BLaER1 (cell line): ENCODE measurements around the gene CTSW.
"Not testable (repeated sequence)": the region's sequence is repeated elsewhere in the genome, so short reads cannot be mapped to it uniquely, and the experiment has no call there.

Experiments used
- H3K27ac ChIP-seq: shearing (Covaris generic); formaldehyde crosslinking; 2 replicates; pipeline ENCODE4 v1.8.1; 2022
- H3K27me3 ChIP-seq: shearing (Covaris generic); formaldehyde crosslinking; 2 replicates; pipeline ENCODE4 v1.8.1; 2022
- H3K36me3 ChIP-seq: shearing (Covaris generic); formaldehyde crosslinking; 2 replicates; pipeline ENCODE4 v1.8.1; 2022
- H3K4me1 ChIP-seq: shearing (Covaris generic); formaldehyde crosslinking; 2 replicates; pipeline ENCODE4 v1.8.1; 2022
- H3K4me2 ChIP-seq: shearing (Covaris generic); formaldehyde crosslinking; 2 replicates; pipeline ENCODE4 v1.8.1; 2022
- H3K4me3 ChIP-seq: shearing (Covaris generic); formaldehyde crosslinking; 2 replicates; pipeline ENCODE4 v1.8.1; 2022
- H3K9ac ChIP-seq: shearing (Covaris generic); formaldehyde crosslinking; 2 replicates; pipeline ENCODE4 v1.8.1; 2022
- H3K9me3 ChIP-seq: shearing (Covaris generic); formaldehyde crosslinking; 2 replicates; pipeline ENCODE4 v1.8.1; 2022
- H4K20me1 ChIP-seq: shearing (Covaris generic); formaldehyde crosslinking; 2 replicates; pipeline ENCODE4 v1.8.1; 2022
- Cebpa-rat ChIP-seq: shearing (Covaris generic); IDR thresholded peaks from 2 replicates; pipeline ENCODE4 v1.8.1; 2022

The CTSW gene

GRCh38 chr11:65879617-65880016, at the start of gene CTSW:
Gene CTSW (plus strand): TSS chr11:65879837. CDS start chr11:65879855, 18 bp downstream.
- no peaks in the 10 kb centered on the region for H3K27me3 ChIP-seq
- H3K36me3 ChIP-seq, result peaks cover 31% of the 10 kb centered on the region
- H3K9ac ChIP-seq, result no peak within 1 kb of the TSS
- H3K4me1 ChIP-seq, result peaks cover 37% of the 10 kb centered on the region
- H3K9me3 ChIP-seq, result no peaks in the 10 kb centered on the region
- peaks cover 9% of the 10 kb centered on the region for H4K20me1 ChIP-seq
- 0 out of 2 replicates have a peak within 1 kb of the TSS, but pooled peaks have one; percentile 22 for H3K27ac ChIP-seq
- no peak for TF ChIP-seq Cebpa-rat
- H3K4me2 ChIP-seq, result peak within 1 kb of the TSS; percentile 79
- no peak within 1 kb of the TSS for H3K4me3 ChIP-seq

- H3K27me3 ChIP-seq, H3K4me3 ChIP-seq, H3K36me3 ChIP-seq, H4K20me1 ChIP-seq, H3K9ac ChIP-seq, H3K27ac ChIP-seq: not testable (repeated sequence)
- Histone ChIP-seq H3K9me3 (peaks cover 11% of the 10 kb centered on the region), H3K4me1 (peaks cover 33% of the 10 kb centered on the region), H3K4me2 (peak overlapping the region; percentile 92)
Measured at GRCh38 chr11:65832231-65832630, 47.4 kb upstream of the CTSW start.

- H3K27me3 ChIP-seq, result no peaks in the 10 kb centered on the region
- no peaks in the 10 kb centered on the region for H4K20me1 ChIP-seq
- H3K27ac ChIP-seq, result peak within 1 kb of the TSS; percentile 95
- H3K9me3 ChIP-seq, result peaks cover 15% of the 10 kb centered on the region
- peak within 1 kb of the TSS; percentile 89 for H3K9ac ChIP-seq
- peak within 1 kb of the TSS; percentile 76 for H3K4me3 ChIP-seq
- peaks cover 33% of the 10 kb centered on the region for H3K4me1 ChIP-seq
- TF ChIP-seq Cebpa-rat, result no peak
- H3K4me2 ChIP-seq, result peak within 1 kb of the TSS; percentile 92
- H3K36me3 ChIP-seq, result 0 out of 2 replicates have a peak, but pooled peaks cover 6% of the 10 kb centered on the region
Measured at GRCh38 chr11:65833297-65834030, 46.2 kb upstream of the CTSW start, which contains the start of gene SNX32. Gene SNX32 (plus strand): TSS chr11:65833963. CDS start chr11:65834066, 103 bp downstream.

- peak overlapping the region; percentile 76 for H3K4me3 ChIP-seq
- peaks cover 33% of the 10 kb centered on the region for H3K4me1 ChIP-seq
- H3K27ac ChIP-seq, result peak overlapping the region; percentile 95
- no peaks in the 10 kb centered on the region for H4K20me1 ChIP-seq
- 0 out of 2 replicates have a peak, but pooled peaks cover 6% of the 10 kb centered on the region for H3K36me3 ChIP-seq
- H3K27me3 ChIP-seq, result no peaks in the 10 kb centered on the region
- TF ChIP-seq Cebpa-rat, result no peak
- H3K9ac ChIP-seq, result peak overlapping the region; percentile 89
- peak overlapping the region; percentile 92 for H3K4me2 ChIP-seq
- H3K9me3 ChIP-seq, result peaks cover 15% of the 10 kb centered on the region
Measured at GRCh38 chr11:65834202-65834601, 45.4 kb upstream of the CTSW start.

- H3K4me2 ChIP-seq, result no peak overlapping the region
- H3K27ac ChIP-seq, result no peak overlapping the region
- no peaks in the 10 kb centered on the region for H3K4me1 ChIP-seq
- H4K20me1 ChIP-seq, result no peaks in the 10 kb centered on the region
- peaks cover 5% of the 10 kb centered on the region; the same call in 1 of the 2 replicates for H3K9me3 ChIP-seq
- H3K4me3 ChIP-seq, result no peak overlapping the region
- no peak for TF ChIP-seq Cebpa-rat
- H3K9ac ChIP-seq, result no peak overlapping the region
- H3K27me3 ChIP-seq, result no peaks in the 10 kb centered on the region
- H3K36me3 ChIP-seq, result no peaks in the 10 kb centered on the region
Measured at GRCh38 chr11:65842144-65842543, 37.5 kb upstream of the CTSW start.

GRCh38 chr11:65843811-65844210, 35.8 kb upstream of the CTSW start:
- H3K9ac ChIP-seq, result no peak overlapping the region
- H3K4me2 ChIP-seq, result no peak overlapping the region
- no peak for TF ChIP-seq Cebpa-rat
- no peaks in the 10 kb centered on the region for H3K9me3 ChIP-seq
- H3K27me3 ChIP-seq, result no peaks in the 10 kb centered on the region
- H3K27ac ChIP-seq, result no peak overlapping the region
- H3K4me3 ChIP-seq, result no peak overlapping the region
- H3K4me1 ChIP-seq, result no peaks in the 10 kb centered on the region
- H4K20me1 ChIP-seq, result 0 out of 2 replicates have a peak, but pooled peaks cover 8% of the 10 kb centered on the region
- H3K36me3 ChIP-seq, result no peaks in the 10 kb centered on the region

- H3K27ac ChIP-seq, result no peak overlapping the region
- H3K36me3 ChIP-seq, result no peaks in the 10 kb centered on the region
- no peak overlapping the region for H3K9ac ChIP-seq
- no peaks in the 10 kb centered on the region for H3K4me1 ChIP-seq
- no peak overlapping the region for H3K4me2 ChIP-seq
- no peak for TF ChIP-seq Cebpa-rat
- no peaks in the 10 kb centered on the region for H3K9me3 ChIP-seq
- H3K27me3 ChIP-seq, result no peaks in the 10 kb centered on the region
- H4K20me1 ChIP-seq, result peaks cover 10% of the 10 kb centered on the region; the same call in 1 of the 2 replicates
- no peak overlapping the region for H3K4me3 ChIP-seq
Measured at GRCh38 chr11:65844231-65844872, 35.3 kb upstream of the CTSW start.

GRCh38 chr11:65847746-65848145, 31.9 kb upstream of the CTSW start:
- no peak overlapping the region for H3K9ac ChIP-seq
- no peak for TF ChIP-seq Cebpa-rat
- H3K27me3 ChIP-seq, result no peaks in the 10 kb centered on the region
- no peaks in the 10 kb centered on the region for H3K4me1 ChIP-seq
- no peak overlapping the region for H3K4me3 ChIP-seq
- no peak overlapping the region for H3K27ac ChIP-seq
- H3K36me3 ChIP-seq, result peaks cover 26% of the 10 kb centered on the region
- H4K20me1 ChIP-seq, result peaks cover 44% of the 10 kb centered on the region
- no peak overlapping the region for H3K4me2 ChIP-seq
- H3K9me3 ChIP-seq, result peaks cover 15% of the 10 kb centered on the region

- not testable (repeated sequence) for H3K27ac ChIP-seq, H3K4me1 ChIP-seq, H3K4me2 ChIP-seq, H3K4me3 ChIP-seq, H3K9ac ChIP-seq, H3K27me3 ChIP-seq
- peaks cover 35% of the 10 kb centered on the region for H3K36me3 ChIP-seq
- H4K20me1 ChIP-seq, result peaks cover 53% of the 10 kb centered on the region
- peaks cover 15% of the 10 kb centered on the region for H3K9me3 ChIP-seq
Measured at GRCh38 chr11:65848693-65849092, 30.9 kb upstream of the CTSW start.

- Histone ChIP-seq H3K27me3 (no peaks in the 10 kb centered on the region), H3K9me3 (peaks cover 15% of the 10 kb centered on the region), H3K4me1 (no peaks in the 10 kb centered on the region), H3K36me3 (peaks cover 42% of the 10 kb centered on the region), H3K27ac (no peak overlapping the region), H3K4me3 (no peak overlapping the region), H4K20me1 (peaks cover 60% of the 10 kb centered on the region), H3K4me2 (no peak overlapping the region), H3K9ac (no peak overlapping the region)
- no peak for TF ChIP-seq Cebpa-rat
Measured at GRCh38 chr11:65849366-65849765, 30.3 kb upstream of the CTSW start.
